ENCODE results near the gene SLC34A3. TPM values are rescaled to one million over a fixed set of nuclear protein-coding genes. Genes with fewer than 3 reads are reported as not detected.

Gene SLC34A3
- total and polyA plus RNA-seq, 2 donors (not counting 1 experiment from before 2014, with no cell fraction given): not detected

- WGBS (ENCODE audit: insufficient coverage): 96% methylated on average over 19 of the region's 19 CpGs
- no peak overlapping the region for H3K4me2 ChIP-seq (replicated peaks; ENCODE audit: low read depth, low read length, poor library complexity, severe bottlenecking)
- H3K27ac Mint-ChIP-seq: no peak overlapping the region
- H2AFZ ChIP-seq (ENCODE audit: insufficient read depth, low read depth, low read length, poor library complexity, severe bottlenecking): no peak overlapping the region
- no peak overlapping the region for H3K9ac ChIP-seq (ENCODE audit: low read length)
- H3K9me3 Mint-ChIP-seq (ENCODE audit: insufficient read depth): no peaks in the 10 kb centered on the region
- TF ChIP-seq CTCF (IDR thresholded peaks at IDR 0.05) (no peak), EZH2 (IDR thresholded peaks at IDR 0.05; ENCODE audit: borderline replicate concordance, insufficient read depth, low read depth, low read length, poor library complexity, severe bottlenecking) (no peak)
- intact Hi-C loops (cut with micrococcal nuclease): no loop called here
- no peak overlapping the region for H3K4me3 Mint-ChIP-seq
- H3K79me2 ChIP-seq (ENCODE audit: control insufficient read depth, insufficient read depth, low read length): peaks cover 3% of the 10 kb centered on the region
- H3K4me1 Mint-ChIP-seq: no peaks in the 10 kb centered on the region
- no peaks in the 10 kb centered on the region for H3K9me3 ChIP-seq (ENCODE audit: control extremely low read depth in 1 of 3, control insufficient read depth in 2 of 3, insufficient read depth in 1 of 3, low read length in 2 of 3)
- no peaks in the 10 kb centered on the region for H3K27me3 Mint-ChIP-seq
- H3K4me3 ChIP-seq (ENCODE audit: control extremely low read depth in 1 of 5, extremely low read depth in 1 of 5, insufficient read depth in 1 of 5, low read depth in 2 of 5, low read length in 4 of 5): no peak overlapping the region
- no peaks in the 10 kb centered on the region for H3K4me1 ChIP-seq (ENCODE audit: control insufficient read depth in 2 of 2, insufficient read depth in 2 of 2, low read length in 2 of 2)
- POLR2A ChIA-PET: interaction anchor here (1.2 kb wide), 1 partner anchor 8 kb away, joined by 4 read pairs; no protein-coding TSS in a partner anchor
- H3K36me3 ChIP-seq (replicated peaks in 1 of 2; ENCODE audit: control extremely low read depth in 1 of 2, control insufficient read depth in 1 of 2, extremely low read depth in 1 of 2, insufficient read depth in 2 of 2, low read length in 1 of 2): no peaks in the 10 kb centered on the region
- ATAC-seq (ENCODE audit: low read depth) (no peak), DNase-seq (no peak)
- CTCF ChIA-PET: no interaction called here
- no peak overlapping the region for H3K27ac ChIP-seq (ENCODE audit: low read length in 2 of 2)
- no peaks in the 10 kb centered on the region for H3K27me3 ChIP-seq (replicated peaks in 1 of 4; ENCODE audit: control extremely low read depth in 1 of 4, control insufficient read depth in 3 of 4, insufficient read depth in 4 of 4, low read length in 3 of 4)
- H4K20me1 ChIP-seq (ENCODE audit: control insufficient read depth, insufficient read depth, low read length, poor library complexity, severe bottlenecking): no peaks in the 10 kb centered on the region
Measured at GRCh38 chr9:137214620-137215019, 16.1 kb upstream of the SLC34A3 start.

GRCh38 chr9:137215196-137215986 lies 15.3 kb upstream of the SLC34A3 start:
- Histone ChIP-seq H4K20me1 (ENCODE audit: control insufficient read depth, insufficient read depth, low read length, poor library complexity, severe bottlenecking) (no peaks in the 10 kb centered on the region), H3K9ac (ENCODE audit: low read length) (no peak overlapping the region), H2AFZ (ENCODE audit: insufficient read depth, low read depth, low read length, poor library complexity, severe bottlenecking) (no peak overlapping the region), H3K4me3 (ENCODE audit: control extremely low read depth in 1 of 5, extremely low read depth in 1 of 5, insufficient read depth in 1 of 5, low read depth in 2 of 5, low read length in 4 of 5) (no peak overlapping the region), H3K4me2 (replicated peaks; ENCODE audit: low read depth, low read length, poor library complexity, severe bottlenecking) (no peak overlapping the region), H3K27ac (ENCODE audit: low read length in 2 of 2) (no peak overlapping the region), H3K27me3 (replicated peaks in 1 of 4; ENCODE audit: control extremely low read depth in 1 of 4, control insufficient read depth in 3 of 4, insufficient read depth in 4 of 4, low read length in 3 of 4) (no peaks in the 10 kb centered on the region), H3K36me3 (replicated peaks in 1 of 2; ENCODE audit: control extremely low read depth in 1 of 2, control insufficient read depth in 1 of 2, extremely low read depth in 1 of 2, insufficient read depth in 2 of 2, low read length in 1 of 2) (no peaks in the 10 kb centered on the region), H3K9me3 (ENCODE audit: control extremely low read depth in 1 of 3, control insufficient read depth in 2 of 3, insufficient read depth in 1 of 3, low read length in 2 of 3) (no peaks in the 10 kb centered on the region), H3K4me1 (ENCODE audit: control insufficient read depth in 2 of 2, insufficient read depth in 2 of 2, low read length in 2 of 2) (no peaks in the 10 kb centered on the region), H3K79me2 (ENCODE audit: control insufficient read depth, insufficient read depth, low read length) (peaks cover 3% of the 10 kb centered on the region)
- TF ChIP-seq CTCF (IDR thresholded peaks at IDR 0.05): no peak
- no peak for TF ChIP-seq EZH2 (IDR thresholded peaks at IDR 0.05; ENCODE audit: borderline replicate concordance, insufficient read depth, low read depth, low read length, poor library complexity, severe bottlenecking)
- WGBS (ENCODE audit: insufficient coverage): 97% methylated on average over 22 of the region's 22 CpGs
- POLR2A ChIA-PET: no interaction called here
- DNase-seq: no peak
- Mint-ChIP-seq H3K4me3 (no peak overlapping the region), H3K9me3 (ENCODE audit: insufficient read depth) (no peaks in the 10 kb centered on the region), H3K27me3 (no peaks in the 10 kb centered on the region), H3K4me1 (no peaks in the 10 kb centered on the region), H3K27ac (no peak overlapping the region)
- ATAC-seq (ENCODE audit: low read depth): no peak
- intact Hi-C loops (cut with micrococcal nuclease): no loop called here
- CTCF ChIA-PET: no interaction called here

Data from B cell (primary cell).